Superior temporal gyrus (tissue), 1 donor: ENCODE measurements around the gene ANKRD29.
"Not testable (repeated sequence)": the region's sequence is repeated elsewhere in the genome, so short reads cannot be mapped to it uniquely, and the experiment has no call there.

ENCODE experiments used
- DNase-seq: peaks from one replicate; pipeline ENCODE4 v3.0.0-alpha.2; 2016; ENCODE audit errors: extremely low spot score

ANKRD29 gene

DNA sequence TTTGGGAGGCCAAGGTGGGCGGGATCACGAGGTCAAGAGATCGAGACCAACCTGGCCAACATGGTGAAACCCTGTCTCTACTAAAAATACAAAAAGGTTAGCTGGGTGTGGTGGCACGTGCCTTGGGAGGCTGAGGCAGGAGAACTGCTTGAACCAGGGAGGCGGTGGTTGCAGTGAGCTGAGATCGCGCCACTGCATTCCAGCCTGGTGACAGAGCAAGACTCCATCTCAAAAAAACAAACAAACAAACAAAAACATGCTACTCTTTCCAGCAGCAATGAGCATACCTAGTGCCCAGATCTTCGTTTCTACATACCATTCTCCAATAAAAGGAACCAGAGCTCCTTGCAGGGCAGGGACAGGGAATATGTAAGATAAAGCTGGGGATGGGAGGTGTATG, 105.2 kb downstream of the ANKRD29 start:
- DNase-seq = not testable (repeated sequence)

DNA sequence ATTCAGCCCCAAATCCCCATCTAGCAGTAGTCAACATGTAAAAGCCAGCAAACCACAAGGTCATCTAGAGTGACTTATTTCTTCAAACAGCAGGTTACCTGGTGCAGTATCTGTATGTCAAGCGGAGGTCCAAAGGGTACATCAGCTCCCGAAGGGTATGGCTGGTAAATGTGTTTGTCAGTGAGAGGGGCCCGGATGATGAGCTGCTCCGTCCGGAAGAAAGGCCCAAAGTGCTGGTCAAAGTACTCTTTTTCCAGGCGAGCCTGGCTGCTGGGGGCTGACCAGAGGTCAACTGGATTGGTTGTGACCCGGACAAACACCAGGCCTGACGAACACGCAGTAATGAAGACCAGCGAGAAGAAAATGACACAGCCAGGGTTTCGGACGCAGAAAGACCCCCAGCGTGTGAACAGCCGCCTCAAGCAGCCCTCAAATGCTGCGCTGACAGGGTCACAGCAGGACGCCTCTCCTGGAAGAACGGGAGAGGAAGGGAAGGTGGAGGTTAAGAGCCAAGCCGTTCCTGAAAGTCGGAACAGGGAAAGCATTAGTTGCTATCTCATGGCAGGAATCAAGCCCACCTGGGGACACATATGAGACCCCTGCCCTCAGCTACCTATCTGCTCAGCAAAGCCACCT, 106.4 kb downstream of the ANKRD29 start:
- DNase-seq = no peak

DNA sequence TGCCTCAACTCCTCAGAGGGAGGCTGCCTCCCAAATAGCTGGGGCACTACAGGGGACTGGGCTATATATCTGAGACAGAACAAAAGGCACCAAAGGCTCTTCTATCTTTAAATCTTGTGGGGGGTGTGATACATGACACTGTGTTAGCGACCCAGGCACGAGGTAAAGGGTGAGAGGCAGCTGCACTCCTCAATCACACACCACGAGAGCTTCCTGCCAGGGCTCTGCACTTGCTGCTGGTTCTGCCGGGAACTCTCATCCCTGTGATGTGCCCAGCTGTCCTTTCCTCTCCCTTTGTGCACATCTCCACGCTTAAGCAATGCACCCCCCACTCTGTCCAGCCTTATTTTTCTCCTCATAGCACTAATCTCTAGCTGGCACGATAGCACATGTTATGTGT, 108.8 kb downstream of the ANKRD29 start:
- no peak for DNase-seq

DNA sequence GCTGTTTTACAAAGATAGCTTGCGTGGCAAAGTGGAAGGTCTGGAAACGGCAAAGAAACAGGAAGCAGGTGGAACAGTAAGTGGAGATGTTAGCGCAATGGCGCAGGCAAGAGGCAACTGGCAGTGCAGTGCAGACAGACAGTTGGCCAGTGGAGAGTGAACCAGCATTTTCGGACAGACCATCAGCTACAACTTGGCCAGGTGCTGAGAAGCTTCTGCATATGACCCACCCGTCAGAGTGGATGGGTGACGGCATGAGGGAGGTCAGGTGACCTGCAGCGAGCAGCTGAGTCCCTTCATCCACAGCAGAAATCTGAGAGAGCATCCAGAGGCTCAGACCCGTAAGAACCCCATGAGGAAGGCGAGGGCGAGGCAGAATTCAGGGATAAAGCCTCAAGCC, 110.2 kb downstream of the ANKRD29 start:
- no peak for DNase-seq

DNA sequence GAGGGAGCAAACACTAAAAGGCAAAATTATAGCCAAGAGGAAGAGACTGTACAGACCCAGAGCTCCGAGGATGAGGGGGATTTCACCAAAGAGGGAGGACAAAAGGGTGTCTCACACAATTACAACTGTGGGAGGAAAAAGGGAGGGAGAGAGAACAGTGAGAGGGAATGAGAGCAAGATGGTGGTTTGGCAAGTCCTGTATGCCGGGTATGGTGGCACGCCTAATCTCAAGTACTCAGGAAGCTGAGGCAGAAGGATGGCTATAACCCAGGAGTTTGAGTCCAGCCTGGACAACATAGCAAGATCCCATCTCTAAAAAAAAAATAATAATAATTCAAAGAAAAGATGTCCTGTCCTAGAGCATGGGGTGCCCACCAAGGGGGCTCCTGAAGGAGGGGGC, 110.7 kb downstream of the ANKRD29 start:
- no peak for DNase-seq

DNA sequence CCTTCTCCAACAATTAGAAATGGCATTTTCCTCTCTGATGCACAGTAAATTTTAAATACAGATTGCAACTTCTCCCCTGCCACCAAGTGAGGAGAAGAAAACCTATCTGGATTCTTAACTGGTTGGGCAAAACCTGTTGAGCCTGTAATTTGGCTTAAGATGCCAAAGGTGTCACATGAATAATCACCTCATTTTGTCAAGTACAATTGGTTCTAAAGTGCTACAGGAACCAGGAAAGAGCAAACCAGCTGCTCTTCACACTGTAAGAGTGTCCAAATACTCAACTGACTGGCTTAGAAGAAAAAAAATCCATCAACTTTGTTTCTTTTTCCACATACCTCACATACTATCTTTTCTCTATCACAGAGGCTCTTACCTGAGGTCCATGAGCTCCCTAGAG, 111.8 kb downstream of the ANKRD29 start:
- no peak for DNase-seq
